Measurements from ENCODE around the gene POLR2A. TPM values are rescaled to one million over a fixed set of nuclear protein-coding genes. Genes with fewer than 3 reads are reported as not detected.

The POLR2A gene
- polyA plus RNA-seq, 1 experiment: 18.4 TPM

- CTCF ChIA-PET: interaction anchor here (1.0 to 1.8 kb wide), 3 partner anchors 52 kb away, joined by 4 to 7 read pairs (median 4); partner anchors contain the start of gene SENP3
- no peaks in the 10 kb centered on the region for H3K27me3 ChIP-seq (ENCODE audit: control insufficient read depth, insufficient read depth, low read length)
- H3K4me3 ChIP-seq (ENCODE audit: low read depth, low read length): no peak overlapping the region
- DNase-seq (ENCODE audit: low read depth, low spot score): no peak
- H3K27ac ChIP-seq (ENCODE audit: low read depth, low read length): no peak overlapping the region
- no peaks in the 10 kb centered on the region for H3K9me3 ChIP-seq (ENCODE audit: control insufficient read depth, insufficient read depth, low read length)
- POLR2A ChIA-PET: interaction anchor here (1.0 kb wide), 1 partner anchor 10 kb away, joined by 7 read pairs; no protein-coding TSS in a partner anchor
- no peak for TF ChIP-seq CTCF (IDR thresholded peaks at IDR 0.05; ENCODE audit: low read depth, low read length)
Observed at GRCh38 chr17:7508846-7509245, 24.7 kb downstream of the POLR2A start.

GRCh38 chr17:7509937-7510336 is 25.8 kb downstream of the POLR2A start:
- TF ChIP-seq CTCF (IDR thresholded peaks at IDR 0.05; ENCODE audit: low read depth, low read length): no peak
- Histone ChIP-seq H3K9me3 (ENCODE audit: control insufficient read depth, insufficient read depth, low read length) (no peaks in the 10 kb centered on the region), H3K27me3 (ENCODE audit: control insufficient read depth, insufficient read depth, low read length) (no peaks in the 10 kb centered on the region), H3K27ac (ENCODE audit: low read depth, low read length) (no peak overlapping the region), H3K4me3 (ENCODE audit: low read depth, low read length) (no peak overlapping the region)
- ChIA-PET POLR2A (no interaction called here), CTCF (interaction anchor here (1.0 kb wide), 1 partner anchor 51 kb away, joined by 7 read pairs; the partner anchor contains the start of gene SENP3)
- no peak for DNase-seq (ENCODE audit: low read depth, low spot score)

- ChIA-PET POLR2A (interaction anchor here (0.6 kb wide), 1 partner anchor 8 kb away, joined by 5 read pairs; no protein-coding TSS in a partner anchor), CTCF (no interaction called here)
- H3K27me3 ChIP-seq (ENCODE audit: control insufficient read depth, insufficient read depth, low read length): no peaks in the 10 kb centered on the region
- no peak overlapping the region for H3K27ac ChIP-seq (ENCODE audit: low read depth, low read length)
- no peak for DNase-seq (ENCODE audit: low read depth, low spot score)
- TF ChIP-seq CTCF (IDR thresholded peaks at IDR 0.05; ENCODE audit: low read depth, low read length): no peak
- H3K4me3 ChIP-seq (ENCODE audit: low read depth, low read length): no peak overlapping the region
- H3K9me3 ChIP-seq (ENCODE audit: control insufficient read depth, insufficient read depth, low read length): no peaks in the 10 kb centered on the region
Observed at GRCh38 chr17:7511108-7511507, 26.9 kb downstream of the POLR2A start.

GRCh38 chr17:7512105-7512504 is 27.9 kb downstream of the POLR2A start:
- DNase-seq (ENCODE audit: low read depth, low spot score): no peak
- Histone ChIP-seq H3K27ac (ENCODE audit: low read depth, low read length) (no peak overlapping the region), H3K4me3 (ENCODE audit: low read depth, low read length) (no peak overlapping the region), H3K27me3 (ENCODE audit: control insufficient read depth, insufficient read depth, low read length) (no peaks in the 10 kb centered on the region), H3K9me3 (ENCODE audit: control insufficient read depth, insufficient read depth, low read length) (no peaks in the 10 kb centered on the region)
- ChIA-PET POLR2A (no interaction called here), CTCF (no interaction called here)
- TF ChIP-seq CTCF (IDR thresholded peaks at IDR 0.05; ENCODE audit: low read depth, low read length): no peak

- no peaks in the 10 kb centered on the region for H3K27me3 ChIP-seq (ENCODE audit: control insufficient read depth, insufficient read depth, low read length)
- POLR2A ChIA-PET: interaction anchor here (0.6 to 1.2 kb wide), 2 partner anchors 29 to 691 kb away, joined by 3 to 4 read pairs; partner anchors contain the start of gene POLR2A
- CTCF ChIA-PET: interaction anchor here (0.5 to 5.8 kb wide), 6 partner anchors 8 to 618 kb away, joined by 3 to 116 read pairs (median 14); partner anchors contain the start of genes SENP3, SOX15 and TNFSF13
Observed at GRCh38 chr17:7512824-7513540, 28.8 kb downstream of the POLR2A start.

More at GRCh38 chr17:7512824-7513540, 28.8 kb downstream of the POLR2A start:
- TF ChIP-seq CTCF (IDR thresholded peaks at IDR 0.05; ENCODE audit: low read depth, low read length): no peak
- Histone ChIP-seq H3K9me3 (ENCODE audit: control insufficient read depth, insufficient read depth, low read length) (no peaks in the 10 kb centered on the region), H3K27ac (ENCODE audit: low read depth, low read length) (no peak overlapping the region), H3K4me3 (ENCODE audit: low read depth, low read length) (no peak overlapping the region)
- DNase-seq (ENCODE audit: low read depth, low spot score): no peak

All from AG04450 (cell line).